ENCODE measurements around the gene KCNQ1. TPM values are rescaled to one million over a fixed set of nuclear protein-coding genes. Genes with fewer than 3 reads are reported as not detected.

Gene KCNQ1
- total RNA-seq, 1 donor from 2014 or later, result 2.7 TPM

GRCh38 chr11:2509481-2510001, 64.7 kb downstream of the KCNQ1 start:
- no peaks in the 10 kb centered on the region for H3K36me3 ChIP-seq
- no peak overlapping the region for H3K4me3 ChIP-seq
- H3K4me1 ChIP-seq, result no peaks in the 10 kb centered on the region
- no peak for TF ChIP-seq POLR2A (IDR thresholded peaks at IDR 0.05)
- no peak for TF ChIP-seq CTCF (IDR thresholded peaks at IDR 0.05)
- no peak for TF ChIP-seq POLR2AphosphoS5 (IDR thresholded peaks at IDR 0.05; ENCODE audit: insufficient read depth in 1 of 2, low read depth in 1 of 2)
- no peak overlapping the region for H3K27ac ChIP-seq
- DNase-seq (ENCODE audit: extremely low spot score in 2 of 2), result peak in 1 of 2 donors; percentile 71
- intact Hi-C loops (cut with DNase I), result no loop called here
- H3K27me3 ChIP-seq, result no peaks in the 10 kb centered on the region
- H3K9me3 ChIP-seq, result no peaks in the 10 kb centered on the region

- no peaks in the 10 kb centered on the region for H3K36me3 ChIP-seq
- no peaks in the 10 kb centered on the region for H3K27me3 ChIP-seq
- no peak overlapping the region for H3K4me3 ChIP-seq
- intact Hi-C loops (cut with DNase I), result no loop called here
- H3K9me3 ChIP-seq, result no peaks in the 10 kb centered on the region
- no peak for DNase-seq (ENCODE audit: extremely low spot score in 2 of 2)
- H3K4me1 ChIP-seq, result no peaks in the 10 kb centered on the region
- no peak overlapping the region for H3K27ac ChIP-seq
- no peak for TF ChIP-seq POLR2A (IDR thresholded peaks at IDR 0.05)
- no peak for TF ChIP-seq CTCF (IDR thresholded peaks at IDR 0.05)
- TF ChIP-seq POLR2AphosphoS5 (IDR thresholded peaks at IDR 0.05; ENCODE audit: insufficient read depth in 1 of 2, low read depth in 1 of 2), result no peak
These were observed 66.0 kb downstream of the KCNQ1 start for GRCh38 chr11:2510626-2511402.

GRCh38 chr11:2511421-2512369, 66.9 kb downstream of the KCNQ1 start:
- Histone ChIP-seq H3K27me3 (no peaks in the 10 kb centered on the region), H3K27ac (no peak overlapping the region), H3K9me3 (no peaks in the 10 kb centered on the region), H3K4me3 (no peak overlapping the region), H3K36me3 (no peaks in the 10 kb centered on the region), H3K4me1 (no peaks in the 10 kb centered on the region)
- DNase-seq (ENCODE audit: extremely low spot score in 2 of 2), result no peak
- intact Hi-C loops (cut with DNase I), result no loop called here
- TF ChIP-seq POLR2A (IDR thresholded peaks at IDR 0.05) (no peak), CTCF (IDR thresholded peaks at IDR 0.05) (no peak), POLR2AphosphoS5 (IDR thresholded peaks at IDR 0.05; ENCODE audit: insufficient read depth in 1 of 2, low read depth in 1 of 2) (no peak)

- Histone ChIP-seq H3K36me3 (no peaks in the 10 kb centered on the region), H3K27ac (no peak overlapping the region), H3K4me1 (no peaks in the 10 kb centered on the region), H3K27me3 (no peaks in the 10 kb centered on the region), H3K9me3 (no peaks in the 10 kb centered on the region), H3K4me3 (no peak overlapping the region)
- TF ChIP-seq CTCF (IDR thresholded peaks at IDR 0.05) (no peak), POLR2A (IDR thresholded peaks at IDR 0.05) (no peak), POLR2AphosphoS5 (IDR thresholded peaks at IDR 0.05; ENCODE audit: insufficient read depth in 1 of 2, low read depth in 1 of 2) (no peak)
- peak in 1 of 2 donors; percentile 80 for DNase-seq (ENCODE audit: extremely low spot score in 2 of 2)
- intact Hi-C loops (cut with DNase I), result no loop called here
These were observed 67.9 kb downstream of the KCNQ1 start for GRCh38 chr11:2512431-2513407.
